Testis (tissue), 5 donors: ENCODE data around the gene ANTXR2. TPM values are rescaled to one million over a fixed set of nuclear protein-coding genes. Genes with fewer than 3 reads are reported as not detected.
A peak's percentile ranks its signal among the peaks of the same experiment; 100 is the strongest.
"Not testable (repeated sequence)": the region's sequence is repeated elsewhere in the genome, so short reads cannot be mapped to it uniquely, and the experiment has no call there.

Source experiments
- DNase-seq: peaks from one replicate; pipeline ENCODE4 v3.0.0-alpha.2; 2019
- H3K27ac ChIP-seq, 2 donors: fragments of 200-600 bp; sonication (generic); one replicate each; pipeline ENCODE4 v1.5.1; 2019
- H3K27me3 ChIP-seq: fragments of 200-600 bp; sonication (generic); one replicate; pipeline ENCODE4 v1.5.1; 2019
- H3K36me3 ChIP-seq: fragments of 200-600 bp; sonication (generic); one replicate; pipeline ENCODE4 v1.5.1; 2017; ENCODE audit warnings: low read depth; ENCODE audit errors: missing control alignments
- H3K4me1 ChIP-seq: fragments of 200-600 bp; sonication (generic); one replicate; pipeline ENCODE4 v1.5.1; 2019
- H3K4me3 ChIP-seq, 2 donors: fragments of 200-600 bp; sonication (generic); one replicate each; pipeline ENCODE4 v1.5.1; 2017 to 2019
- H3K9me3 ChIP-seq: fragments of 200-600 bp; sonication (generic); one replicate; pipeline ENCODE4 v1.5.1; 2017
- CTCF ChIP-seq, 3 experiments: fragments of 450-650 bp in 2 of 3; fragments of 200-600 bp in 1 of 3; sonication (generic) in 1 of 3; IDR thresholded peaks; one replicate each; pipeline ENCODE4 v1.5.1; 2016 to 2019; ENCODE audit warnings: antibody characterized with exemption in 3 of 3, mild to moderate bottlenecking in 2 of 3, moderate library complexity in 1 of 3
- POLR2A ChIP-seq: fragments of 450-650 bp; IDR thresholded peaks from one replicate; pipeline ENCODE4 v1.6.1; 2017; ENCODE audit warnings: antibody characterized with exemption, mild to moderate bottlenecking, moderate library complexity
- WGBS, 2 donors: methylation state at CpG; one replicate each; pipeline ENCODE4 v1.1.5; 2018; 5-methylcytosine and 5-hydroxymethylcytosine counted together
- intact Hi-C: fragments of 100-400 bp; cut with DNase I; formaldehyde crosslinking; loops from one replicate; pipeline ENCODE4 v1.15.1; 2023; ENCODE audit warnings: low total_unique reads
- long read RNA-seq, 2 donors: transcript quantifications; one replicate each; lab custom pipeline, GENCODE V29; 2026
- polyA plus RNA-seq: library from polyadenylated mRNA; stranded (reverse); fragments of 350-450 nt; fragmentation: Illumina TruSeq; extraction: RNeasy Lipid Tissue Mini Kit (QIAGEN cat#74804); gene quantifications from one replicate; pipeline ENCODE4 v1.2.3, GENCODE V29; 2014; ENCODE audit warnings: low read depth, low replicate concordance; ENCODE audit not compliant: insufficient read depth
- total RNA-seq, 2 donors: library from RNA; depleted of rRNA; stranded (reverse); fragments of >200 nt; gene quantifications; one replicate each; pipeline ENCODE4 v1.2.3, GENCODE V29; 2016

The ANTXR2 gene
- total RNA-seq = 10 to 100 TPM; 23.8 to 30.4 TPM
- 30.8 TPM for polyA plus RNA-seq
- long read RNA-seq, donor 1, full-length matches to known transcripts = 5 of 5 reads
- long read RNA-seq, donor 1, partial matches to known transcripts = 0 of 5 reads
- long read RNA-seq, donor 1, other reads (novel, unspliced or antisense) = 0 of 5 reads
- long read RNA-seq, donor 2, full-length matches to known transcripts = 2 of 2 reads
- long read RNA-seq, donor 2, partial matches to known transcripts = 0 of 2 reads
- long read RNA-seq, donor 2, other reads (novel, unspliced or antisense) = 0 of 2 reads

- 0 to 1% methylated on average over 7 to 44 of the region's 52 CpGs for WGBS, 2 donors
- Histone ChIP-seq H3K4me1 (no peaks in the 10 kb centered on the region), H3K27me3 (no peaks in the 10 kb centered on the region), H3K4me3 (peak within 1 kb of the TSS; percentile 86 to 94), H3K36me3 (no peaks in the 10 kb centered on the region), H3K9me3 (no peaks in the 10 kb centered on the region), H3K27ac (peak within 1 kb of the TSS; percentile 82 to 89)
- TF ChIP-seq CTCF (IDR thresholded peaks at IDR 0.05) (no peak), POLR2A (no peak)
- intact Hi-C loops = loop anchor here (5.0 to 10.0 kb wide), 2 partner anchors 112 to 1111 kb away; no protein-coding TSS in a partner anchor
- DNase-seq = peak; percentile 89
These were observed at the start of gene ANTXR2 for GRCh38 chr4:80072744-80073472. Gene ANTXR2 (minus strand): TSS chr4:80073229. CDS start chr4:80072560, 669 bp downstream.

- H3K4me3 ChIP-seq, H3K36me3 ChIP-seq, H3K27ac ChIP-seq, H3K27me3 ChIP-seq, intact Hi-C loops, DNase-seq, H3K9me3 ChIP-seq, H3K4me1 ChIP-seq: not testable (repeated sequence)
- WGBS, 2 donors = 93 to 94% methylated on average over 3 of the region's 3 CpGs
These were observed 48.8 kb upstream of the ANTXR2 start for GRCh38 chr4:80121815-80122214.

GRCh38 chr4:80119620-80120019, 46.6 kb upstream of the ANTXR2 start:
- 86 to 95% methylated on average over 3 of the region's 3 CpGs for WGBS, 2 donors
- H3K4me3 ChIP-seq, H3K27me3 ChIP-seq, H3K4me1 ChIP-seq, H3K27ac ChIP-seq, H3K36me3 ChIP-seq, intact Hi-C loops, DNase-seq, H3K9me3 ChIP-seq: not testable (repeated sequence)

- no peak overlapping the region for H3K27ac ChIP-seq
- no peaks in the 10 kb centered on the region for H3K27me3 ChIP-seq
- no peak overlapping the region for H3K4me3 ChIP-seq
- whole genome bisulfite sequencing, 2 donors = 80 to 91% methylated on average over 1 of the region's 1 CpG
- H3K4me1 ChIP-seq = no peaks in the 10 kb centered on the region
- no peak for DNase-seq
- intact Hi-C loops = no loop called here
- TF ChIP-seq CTCF (IDR thresholded peaks at IDR 0.05) = no peak
- TF ChIP-seq POLR2A = no peak
- H3K9me3 ChIP-seq = no peaks in the 10 kb centered on the region
- no peaks in the 10 kb centered on the region for H3K36me3 ChIP-seq
These were observed 43.5 kb upstream of the ANTXR2 start for GRCh38 chr4:80116516-80116915.

GRCh38 chr4:80115368-80116181, 42.5 kb upstream of the ANTXR2 start:
- no peak for DNase-seq
- H3K36me3 ChIP-seq = no peaks in the 10 kb centered on the region
- H3K27ac ChIP-seq = no peak overlapping the region
- TF ChIP-seq CTCF (IDR thresholded peaks at IDR 0.05) (no peak), POLR2A (no peak)
- H3K27me3 ChIP-seq = no peaks in the 10 kb centered on the region
- H3K4me3 ChIP-seq = no peak overlapping the region
- no peaks in the 10 kb centered on the region for H3K4me1 ChIP-seq
- H3K9me3 ChIP-seq = no peaks in the 10 kb centered on the region
- intact Hi-C loops = no loop called here
- 94% methylated on average over 8 of the region's 8 CpGs; no CpG with 5 or more reads in 1 of the 2 donors for WGBS, 2 donors
